Aorta (tissue), 5 donors: ENCODE data around the gene ZNF775. TPM values are rescaled to one million over a fixed set of nuclear protein-coding genes. Genes with fewer than 3 reads are reported as not detected.

Source experiments
- ATAC-seq: fragments of 200-7000 bp; cut with Tn5 transposase; one replicate; pipeline ENCODE4 v1.9.1; 2022; ENCODE audit warnings: moderate library complexity; ENCODE audit not compliant: low FRiP score
- DNase-seq, 2 donors: peaks; one replicate each; pipeline ENCODE4 v3.0.0-alpha.2; 2020
- H3K27ac ChIP-seq, 2 donors: one replicate each; pipeline ENCODE4 v1.5.1; 2013; ENCODE audit warnings: low read length in 2 of 2, mild to moderate bottlenecking in 2 of 2, moderate library complexity in 2 of 2, control low read depth in 1 of 2, inconsistent platforms in 1 of 2, low read depth in 1 of 2
- H3K27me3 ChIP-seq, 2 donors: one replicate each; pipeline ENCODE4 v1.6.1; 2013; ENCODE audit warnings: control low read depth in 1 of 2, low read length in 1 of 2, mild to moderate bottlenecking in 1 of 2, moderate library complexity in 1 of 2; ENCODE audit not compliant: insufficient read depth in 2 of 2, control insufficient read depth in 1 of 2
- H3K36me3 ChIP-seq, 2 donors: one replicate each; pipeline ENCODE4 v1.6.1; 2013; ENCODE audit warnings: control low read depth in 1 of 2, low read length in 1 of 2, mild to moderate bottlenecking in 1 of 2; ENCODE audit not compliant: insufficient read depth in 2 of 2, control insufficient read depth in 1 of 2
- H3K4me1 ChIP-seq, 2 donors: one replicate each; pipeline ENCODE4 v1.6.1; 2013; ENCODE audit warnings: low read length in 2 of 2, control low read depth in 1 of 2, mild to moderate bottlenecking in 1 of 2, moderate library complexity in 1 of 2; ENCODE audit not compliant: insufficient read depth in 2 of 2, control insufficient read depth in 1 of 2
- H3K4me3 ChIP-seq, 2 donors: one replicate each; pipeline ENCODE4 v1.5.1; 2013; ENCODE audit warnings: low read length in 2 of 2, control low read depth in 1 of 2, mild to moderate bottlenecking in 1 of 2
- H3K9me3 ChIP-seq: one replicate; pipeline ENCODE4 v1.6.1; 2013; ENCODE audit warnings: mild to moderate bottlenecking, low read length; ENCODE audit not compliant: control insufficient read depth
- WGBS, 2 donors: extraction: QIAGEN DNeasy Blood & Tissue Kit; methylation state at CpG; one replicate each; pipeline ENCODE4 v1.1.7; 2013; 5-methylcytosine and 5-hydroxymethylcytosine counted together
- intact Hi-C, 2 donors: fragments of 100-400 bp; cut with DNase I; formaldehyde crosslinking; loops; one replicate each; pipeline versions ENCODE4 v1.14.2 to v1.15.0; 2022
- polyA plus RNA-seq, 2 donors: library from polyadenylated mRNA; stranded (reverse); fragments of 200-250 nt; gene quantifications; one replicate each; pipeline ENCODE4 v1.2.3, GENCODE V29; 2013
- total RNA-seq, 2 donors: library from RNA; stranded (reverse); fragmentation: NEBNext Ultra II Directional; extraction: Animal tissue kit (Norgen Biotek cat#: 25700); gene quantifications; one replicate each; pipeline ENCODE4 v1.2.1, GENCODE V29; 2021
- donor health status: healthy with polysubstance abuse.
- donor health status: Bipolar disorder and iron deficiency.
- donor health status: DM: no; HTN: no; CAD: no.
- donor health status: DM: no; HTN: no; CAD: no.
- donor health status: DM: yes; HTN: yes; CAD: no.

The ZNF775 gene
- total and polyA plus RNA-seq, 4 donors = 1.9 to 6.4 (median 3.3) TPM

- 70 to 72% methylated on average over 3 of the region's 3 CpGs for WGBS, 2 donors
- ATAC-seq = no peak
- H3K9me3 ChIP-seq = no peaks in the 10 kb centered on the region
- no peak overlapping the region for H3K27ac ChIP-seq
- H3K27me3 ChIP-seq = no peaks in the 10 kb centered on the region
- no peaks in the 10 kb centered on the region for H3K4me1 ChIP-seq
- H3K36me3 ChIP-seq = no peaks in the 10 kb centered on the region
- no peak for DNase-seq
- intact Hi-C loops = no loop called here
- no peak overlapping the region for H3K4me3 ChIP-seq
Observed at GRCh38 chr7:150370612-150371071, 8.5 kb upstream of the ZNF775 start.

- DNase-seq (no peak), ATAC-seq (no peak)
- Histone ChIP-seq H3K27me3 (no peaks in the 10 kb centered on the region), H3K4me1 (no peaks in the 10 kb centered on the region), H3K9me3 (no peaks in the 10 kb centered on the region), H3K4me3 (no peak overlapping the region), H3K36me3 (no peaks in the 10 kb centered on the region), H3K27ac (no peak overlapping the region)
- intact Hi-C loops = no loop called here
- 84 to 85% methylated on average over 45 to 48 of the region's 48 CpGs for WGBS, 2 donors
Observed at GRCh38 chr7:150371131-150371995, 7.8 kb upstream of the ZNF775 start.

- H3K9me3 ChIP-seq = no peaks in the 10 kb centered on the region
- DNase-seq (no peak), ATAC-seq (no peak)
- H3K27me3 ChIP-seq = no peaks in the 10 kb centered on the region
- intact Hi-C loops = no loop called here
- WGBS, 2 donors = 83 to 88% methylated on average over 30 of the region's 30 CpGs
- no peak overlapping the region for H3K4me3 ChIP-seq
- no peaks in the 10 kb centered on the region for H3K36me3 ChIP-seq
- H3K27ac ChIP-seq = no peak overlapping the region
- H3K4me1 ChIP-seq = no peaks in the 10 kb centered on the region
Observed at GRCh38 chr7:150371996-150372270, 7.2 kb upstream of the ZNF775 start.

GRCh38 chr7:150372271-150373048 lies 6.7 kb upstream of the ZNF775 start:
- no peak overlapping the region for H3K27ac ChIP-seq
- no peak overlapping the region for H3K4me3 ChIP-seq
- DNase-seq = no peak
- intact Hi-C loops = no loop called here
- H3K4me1 ChIP-seq = no peaks in the 10 kb centered on the region
- no peak for ATAC-seq
- 77 to 81% methylated on average over 75 to 79 of the region's 79 CpGs for WGBS, 2 donors
- no peaks in the 10 kb centered on the region for H3K9me3 ChIP-seq
- no peaks in the 10 kb centered on the region for H3K27me3 ChIP-seq
- no peaks in the 10 kb centered on the region for H3K36me3 ChIP-seq

- Histone ChIP-seq H3K4me3 (no peak overlapping the region), H3K27me3 (no peaks in the 10 kb centered on the region), H3K9me3 (no peaks in the 10 kb centered on the region), H3K4me1 (no peaks in the 10 kb centered on the region), H3K27ac (no peak overlapping the region), H3K36me3 (no peaks in the 10 kb centered on the region)
- 87 to 91% methylated on average over 21 of the region's 21 CpGs for WGBS, 2 donors
- no peak for ATAC-seq
- intact Hi-C loops = no loop called here
- DNase-seq = no peak
Observed at GRCh38 chr7:150373049-150373801, 5.9 kb upstream of the ZNF775 start.

GRCh38 chr7:150374026-150374425 lies 5.1 kb upstream of the ZNF775 start:
- Histone ChIP-seq H3K27me3 (no peaks in the 10 kb centered on the region), H3K4me3 (no peak overlapping the region), H3K4me1 (no peaks in the 10 kb centered on the region), H3K9me3 (no peaks in the 10 kb centered on the region), H3K27ac (no peak overlapping the region), H3K36me3 (no peaks in the 10 kb centered on the region)
- DNase-seq = no peak
- WGBS, 2 donors = 76 to 82% methylated on average over 4 of the region's 4 CpGs
- intact Hi-C loops = no loop called here
- ATAC-seq = no peak

GRCh38 chr7:150374472-150374871 lies 4.7 kb upstream of the ZNF775 start:
- no peaks in the 10 kb centered on the region for H3K27me3 ChIP-seq
- no peaks in the 10 kb centered on the region for H3K9me3 ChIP-seq
- no peaks in the 10 kb centered on the region for H3K36me3 ChIP-seq
- WGBS, 2 donors = 88 to 90% methylated on average over 5 of the region's 5 CpGs
- intact Hi-C loops = no loop called here
- H3K4me3 ChIP-seq = no peak overlapping the region
- DNase-seq (no peak), ATAC-seq (no peak)
- H3K27ac ChIP-seq = no peak overlapping the region
- H3K4me1 ChIP-seq = no peaks in the 10 kb centered on the region

GRCh38 chr7:150375662-150376521 lies 3.2 kb upstream of the ZNF775 start:
- H3K9me3 ChIP-seq = no peaks in the 10 kb centered on the region
- DNase-seq (no peak), ATAC-seq (no peak)
- intact Hi-C loops = loop anchor here in 1 of 2 donors (5.0 kb wide), 1 partner anchor 34 kb away; the partner anchor contains the start of gene RARRES2
- H3K27me3 ChIP-seq = no peaks in the 10 kb centered on the region
- H3K36me3 ChIP-seq = no peaks in the 10 kb centered on the region
- WGBS, 2 donors = 83 to 86% methylated on average over 10 of the region's 10 CpGs
- no peak overlapping the region for H3K27ac ChIP-seq
- H3K4me1 ChIP-seq = no peaks in the 10 kb centered on the region
- H3K4me3 ChIP-seq = no peak overlapping the region
